HCT116 (cell line): Measurements from ENCODE around the gene HEXA. TPM values are rescaled to one million over a fixed set of nuclear protein-coding genes. Genes with fewer than 3 reads are reported as not detected.

Source experiments
- ATAC-seq: fragments of 200-7000 bp; cut with Tn5 transposase; 2 replicates; pipeline ENCODE4 v1.9.1; 2020; ENCODE audit warnings: mild to moderate bottlenecking, moderate library complexity
- BruUV-seq: library from RNA; stranded (reverse); fragments of 400-500 nt; replicated peaks from 2 replicates; lab custom pipeline; 2021; lab: Mats Ljungman, UMichigan
- CTCF ChIA-PET: fragments of 300-600 bp; sonication (Branson Sonifier 250); formaldehyde crosslinking; loops from one replicate; lab custom pipeline; 2021; ENCODE audit warnings: antibody characterized with exemption; lab: Charles Lee
- POLR2A ChIA-PET: fragments of 300-600, 350-600 bp; sonication (Branson Sonifier 250); formaldehyde crosslinking; loops from one replicate; lab custom pipeline; 2021; ENCODE audit warnings: antibody characterized with exemption; lab: Charles Lee
- RAD21 ChIA-PET, 2 experiments: fragments of 300-600 bp; sonication (Branson Sonifier 250); formaldehyde crosslinking; loops; one replicate each; lab custom pipeline; 2023; ENCODE audit warnings: low total read pairs in 2 of 2; ENCODE audit not compliant: uncharacterized antibody in 2 of 2, unreplicated experiment in 2 of 2, low non-redundant PET in 1 of 2; lab: Charles Lee
- DNase-seq: peaks from one replicate; pipeline ENCODE4 v3.0.0-alpha.2; 2010; ENCODE audit warnings: low read depth, low spot score
- H2AFZ ChIP-seq: fragments of 200-600 bp; shearing (Covaris generic), sonication (generic); 2 replicates; pipeline ENCODE4 v1.6.1; 2017; ENCODE audit warnings: low read depth, mixed run types, mixed read lengths, antibody characterized with exemption, low read length; ENCODE audit not compliant: poor library complexity, severe bottlenecking
- H3K27ac ChIP-seq: 2 replicates; pipeline ENCODE4 v1.5.1; 2012; ENCODE audit warnings: low read depth, low read length
- H3K27me3 ChIP-seq: fragments of 200-600 bp; sonication (generic); 2 replicates; pipeline ENCODE4 v1.6.1; 2016; ENCODE audit warnings: mixed run types, low read length, mixed read lengths; ENCODE audit not compliant: insufficient read depth
- H3K36me3 ChIP-seq, 2 experiments: fragments of 200-500 bp in 1 of 2; fragments of 200-600 bp in 1 of 2; sonication (Bioruptor generic) in 1 of 2; sonication (generic) in 1 of 2; 2 replicates each; pipeline versions ENCODE4 v1.5.1 to v1.6.1; 2014 to 2016; ENCODE audit warnings: low read length in 2 of 2, inconsistent platforms in 1 of 2, mixed read lengths in 1 of 2, mixed run types in 1 of 2; ENCODE audit not compliant: insufficient read depth in 2 of 2, control insufficient read depth in 1 of 2
- H3K4me1 ChIP-seq, 2 experiments: fragments of 200-600 bp in 1 of 2; sonication (generic) in 1 of 2; 2 replicates each; pipeline versions ENCODE4 v1.5.1 to v1.6.1; 2012 to 2017; ENCODE audit warnings: low read length in 2 of 2, inconsistent platforms in 1 of 2, mild to moderate bottlenecking in 1 of 2, mixed read lengths in 1 of 2, mixed run types in 1 of 2, moderate library complexity in 1 of 2; ENCODE audit not compliant: insufficient read depth in 2 of 2, control insufficient read depth in 1 of 2
- H3K4me2 ChIP-seq: fragments of 200-600 bp; sonication (generic); 2 replicates; pipeline ENCODE4 v1.6.1; 2017; ENCODE audit warnings: mixed run types, low read length, mixed read lengths
- H3K4me3 ChIP-seq, 2 experiments: fragments of 200-600 bp in 1 of 2; sonication (generic) in 1 of 2; replicated peaks in 1 of 2; 2 replicates each; pipeline ENCODE4 v1.5.1; 2011 to 2016; ENCODE audit warnings: low read length in 2 of 2, control low read depth in 1 of 2, low read depth in 1 of 2, mild to moderate bottlenecking in 1 of 2, mixed read lengths in 1 of 2, mixed run types in 1 of 2
- H3K79me2 ChIP-seq: fragments of 200-600 bp; sonication (generic); 2 replicates; pipeline ENCODE4 v1.6.1; 2017; ENCODE audit warnings: mild to moderate bottlenecking, mixed run types, low read length, moderate library complexity, mixed read lengths; ENCODE audit not compliant: insufficient read depth
- H3K9ac ChIP-seq: fragments of 200-600 bp; sonication (generic); 2 replicates; pipeline ENCODE4 v1.6.1; 2016; ENCODE audit warnings: low read length, mixed read lengths
- H3K9me2 ChIP-seq: fragments of 200-600 bp; sonication (generic), shearing (Covaris generic); 2 replicates; pipeline ENCODE4 v1.6.1; 2017; ENCODE audit warnings: mixed run types, mild to moderate bottlenecking, moderate library complexity; ENCODE audit not compliant: insufficient read depth
- H3K9me3 ChIP-seq, 2 experiments: fragments of 200-500 bp in 1 of 2; fragments of 200-600 bp in 1 of 2; sonication (Bioruptor generic) in 1 of 2; sonication (generic) in 1 of 2; 2 replicates each; pipeline ENCODE4 v1.6.1; 2014 to 2017; ENCODE audit warnings: low read length in 2 of 2, mixed read lengths in 2 of 2, inconsistent platforms in 1 of 2, low read depth in 1 of 2, mild to moderate bottlenecking in 1 of 2, mixed run types in 1 of 2, moderate library complexity in 1 of 2; ENCODE audit not compliant: control insufficient read depth in 1 of 2, insufficient read depth in 1 of 2
- H4K20me1 ChIP-seq: fragments of 200-600 bp; sonication (generic), shearing (Covaris generic); 2 replicates; pipeline ENCODE4 v1.6.1; 2017; ENCODE audit warnings: mixed run types, mild to moderate bottlenecking, moderate library complexity; ENCODE audit not compliant: insufficient read depth
- ELF1 ChIP-seq: IDR thresholded peaks from 2 replicates; pipeline ENCODE4 v1.6.1; 2012; ENCODE audit warnings: low read depth, borderline replicate concordance
- EZH2 ChIP-seq: fragments of 200-600 bp; sonication (generic); IDR thresholded peaks from 2 replicates; pipeline ENCODE4 v1.6.1; 2017; ENCODE audit warnings: antibody characterized with exemption, mixed run types
- EZH2phosphoT487 ChIP-seq: fragments of 200-600 bp; IDR thresholded peaks from 2 replicates; pipeline ENCODE4 v1.6.1; 2018; ENCODE audit warnings: antibody characterized with exemption, borderline replicate concordance
- FOSL1 ChIP-seq: IDR thresholded peaks from 2 replicates; pipeline ENCODE4 v1.6.1; 2012; ENCODE audit warnings: low read depth
- MAX ChIP-seq: IDR thresholded peaks from 2 replicates; pipeline ENCODE4 v1.6.1; 2012
- POLR2A ChIP-seq: IDR thresholded peaks from 2 replicates; pipeline ENCODE4 v1.7.0; 2011; ENCODE audit warnings: borderline replicate concordance; ENCODE audit not compliant: insufficient read depth, insufficient read length; ENCODE audit errors: extremely low read depth
- POLR2AphosphoS5 ChIP-seq: IDR thresholded peaks from 2 replicates; pipeline ENCODE4 v1.6.1; 2011; ENCODE audit warnings: mild to moderate bottlenecking, low read depth, low read length, moderate library complexity
- SP1 ChIP-seq: IDR thresholded peaks from 2 replicates; pipeline ENCODE4 v1.6.1; 2012; ENCODE audit warnings: low read depth
- SRF ChIP-seq: IDR thresholded peaks from 2 replicates; pipeline ENCODE4 v1.6.1; 2012; ENCODE audit warnings: low read depth
- TCF7L2 ChIP-seq: IDR thresholded peaks from 2 replicates; pipeline ENCODE4 v1.7.0; 2011; ENCODE audit warnings: borderline replicate concordance, inconsistent platforms; ENCODE audit not compliant: insufficient read depth, insufficient read length; ENCODE audit errors: extremely low read depth
- YY1 ChIP-seq: IDR thresholded peaks from 2 replicates; pipeline ENCODE4 v1.6.1; 2011; ENCODE audit warnings: low read length, low read depth, moderate library complexity, mild to moderate bottlenecking; ENCODE audit not compliant: insufficient replicate concordance; ENCODE audit errors: extremely low read depth
- ZBTB33 ChIP-seq: IDR thresholded peaks from 2 replicates; pipeline ENCODE4 v1.6.1; 2011; ENCODE audit warnings: mild to moderate bottlenecking, low read length, moderate library complexity; ENCODE audit not compliant: insufficient replicate concordance; ENCODE audit errors: extremely low read depth
- ZFX ChIP-seq: fragments of 450-650 bp; IDR thresholded peaks from 2 replicates; pipeline ENCODE4 v1.6.1; 2017
- ZNF274 ChIP-seq: fragments of 200-500 bp; sonication (Bioruptor generic); IDR thresholded peaks from 2 replicates; pipeline ENCODE4 v1.6.1; 2014; ENCODE audit warnings: mild to moderate bottlenecking, low read depth, low read length, inconsistent platforms
- intact Hi-C: fragments of 100-400 bp; cut with micrococcal nuclease; formaldehyde crosslinking; loops from 2 replicates; pipeline ENCODE4 v1.10.0; 2022
- total RNA-seq: library from RNA; stranded (reverse); gene quantifications from one replicate; pipeline ENCODE4 v1.2.1, GENCODE V29; 2021; ENCODE audit not compliant: unreplicated experiment
- TF ChIP-seq, protein P1 (sequence below): IDR thresholded peaks from 2 replicates; pipeline ENCODE4 v1.6.1; 2012
- TF ChIP-seq, protein P2 (sequence below), 3 experiments: fragments of 200-600 bp in 1 of 3; sonication (generic) in 1 of 3; IDR thresholded peaks in 2 of 3; conservative IDR thresholded peaks in 1 of 3; 2 replicates each; pipeline ENCODE4 v1.5.1; 2012 to 2017; ENCODE audit warnings: low read depth in 2 of 3, low read length in 2 of 3, antibody characterized with exemption in 1 of 3, borderline replicate concordance in 1 of 3, control low read depth in 1 of 3, mild to moderate bottlenecking in 1 of 3, mixed read lengths in 1 of 3, mixed run types in 1 of 3, moderate library complexity in 1 of 3; ENCODE audit not compliant: insufficient read depth in 1 of 3

HEXA gene
- total RNA-seq, 1 experiment from 2014 or later: 57.1 TPM

- BruUV-seq: no TSS peak
- Histone ChIP-seq H3K4me1 (no peaks in the 10 kb centered on the region), H3K27ac (no peak overlapping the region), H3K36me3 (no peaks in the 10 kb centered on the region), H4K20me1 (no peaks in the 10 kb centered on the region), H3K9ac (no peak overlapping the region), H3K27me3 (0 out of 2 replicates have a peak, but pooled peaks cover 4% of the 10 kb centered on the region), H3K9me2 (no peaks in the 10 kb centered on the region)
- POLR2A ChIA-PET: no interaction called here
- intact Hi-C loops: no loop called here
- no peak for DNase-seq
- no peak for ATAC-seq
- TF ChIP-seq POLR2AphosphoS5 (no peak), TCF7L2 (no peak), ELF1 (no peak), POLR2A (no peak), MAX (no peak), FOSL1 (no peak), EZH2 (no peak), SRF (no peak), EZH2phosphoT487 (no peak), ZFX (no peak), ZNF274 (no peak), ZBTB33 (no peak), YY1 (no peak), SP1 (no peak)
- TF ChIP-seq, protein P1, sequence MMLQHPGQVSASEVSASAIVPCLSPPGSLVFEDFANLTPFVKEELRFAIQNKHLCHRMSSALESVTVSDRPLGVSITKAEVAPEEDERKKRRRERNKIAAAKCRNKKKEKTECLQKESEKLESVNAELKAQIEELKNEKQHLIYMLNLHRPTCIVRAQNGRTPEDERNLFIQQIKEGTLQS: no peak
- TF ChIP-seq, protein P2, sequence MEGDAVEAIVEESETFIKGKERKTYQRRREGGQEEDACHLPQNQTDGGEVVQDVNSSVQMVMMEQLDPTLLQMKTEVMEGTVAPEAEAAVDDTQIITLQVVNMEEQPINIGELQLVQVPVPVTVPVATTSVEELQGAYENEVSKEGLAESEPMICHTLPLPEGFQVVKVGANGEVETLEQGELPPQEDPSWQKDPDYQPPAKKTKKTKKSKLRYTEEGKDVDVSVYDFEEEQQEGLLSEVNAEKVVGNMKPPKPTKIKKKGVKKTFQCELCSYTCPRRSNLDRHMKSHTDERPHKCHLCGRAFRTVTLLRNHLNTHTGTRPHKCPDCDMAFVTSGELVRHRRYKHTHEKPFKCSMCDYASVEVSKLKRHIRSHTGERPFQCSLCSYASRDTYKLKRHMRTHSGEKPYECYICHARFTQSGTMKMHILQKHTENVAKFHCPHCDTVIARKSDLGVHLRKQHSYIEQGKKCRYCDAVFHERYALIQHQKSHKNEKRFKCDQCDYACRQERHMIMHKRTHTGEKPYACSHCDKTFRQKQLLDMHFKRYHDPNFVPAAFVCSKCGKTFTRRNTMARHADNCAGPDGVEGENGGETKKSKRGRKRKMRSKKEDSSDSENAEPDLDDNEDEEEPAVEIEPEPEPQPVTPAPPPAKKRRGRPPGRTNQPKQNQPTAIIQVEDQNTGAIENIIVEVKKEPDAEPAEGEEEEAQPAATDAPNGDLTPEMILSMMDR (IDR thresholded peaks at IDR 0.05 in 2 of 3, conservative IDR thresholded peaks at IDR 0.05 in 1 of 3; ENCODE audit: borderline replicate concordance in 1 of 3, insufficient read depth in 1 of 3, low read depth in 2 of 3, low read length in 2 of 3): no peak
- TF ChIP-seq, all 23 proteins: peak for 0
- H3K4me2 ChIP-seq: no peak overlapping the region
- no peak overlapping the region for H3K4me3 ChIP-seq
- H3K9me3 ChIP-seq: no peaks in the 10 kb centered on the region
- CTCF ChIA-PET: no interaction called here
- no peak overlapping the region for H2AFZ ChIP-seq
- H3K79me2 ChIP-seq: no peaks in the 10 kb centered on the region
- RAD21 ChIA-PET: no interaction called here
Measured at GRCh38 chr15:72387741-72388140, 11.9 kb upstream of the HEXA start.
